Ureter (tissue), 1 donor: ENCODE measurements around the gene C19orf73. TPM values are rescaled to one million over a fixed set of nuclear protein-coding genes. Genes with fewer than 3 reads are reported as not detected.

Experiments used
- total RNA-seq: library from RNA; stranded (reverse); gene quantifications from one replicate; pipeline ENCODE4 v1.2.4, GENCODE V29; 2023
- donor health status: DM: yes; HTN: yes; CAD: no.

Gene C19orf73
- total RNA-seq, 1 donor from 2014 or later = 2.4 TPM

Other genes starting within 250 kb of the C19orf73 start
- 56.2 TPM for gene PPP1R15A, start 246.7 kb downstream of the C19orf73 start, total RNA-seq
- gene TULP2, start 220.4 kb downstream of the C19orf73 start, total RNA-seq = not detected
- gene NUCB1, start 218.8 kb downstream of the C19orf73 start, total RNA-seq = 232 TPM
- gene DHDH, start 185.4 kb downstream of the C19orf73 start, total RNA-seq = not detected
- 79.9 TPM for gene BAX, start 164.3 kb downstream of the C19orf73 start, total RNA-seq
- 1,526 TPM for gene FTL, start 153.8 kb downstream of the C19orf73 start, total RNA-seq
- 73.8 TPM for gene GYS1, start 125.8 kb downstream of the C19orf73 start, total RNA-seq
- 66.7 TPM for gene RUVBL2, start 125.3 kb downstream of the C19orf73 start, total RNA-seq
- not detected for gene LHB, start 102.1 kb downstream of the C19orf73 start, total RNA-seq
- not detected for gene CGB3, start 94.8 kb downstream of the C19orf73 start, total RNA-seq
- not detected for gene CGB2, start 87.3 kb downstream of the C19orf73 start, total RNA-seq
- not detected for gene CGB1, start 82.2 kb downstream of the C19orf73 start, total RNA-seq
- 1.1 TPM for gene CGB5, start 75.3 kb downstream of the C19orf73 start, total RNA-seq
- gene CGB8, start 70.0 kb downstream of the C19orf73 start, total RNA-seq = not detected
- gene CGB7, start 61.4 kb downstream of the C19orf73 start, total RNA-seq = 3.2 TPM
- 20.6 TPM for gene NTF4, start 54.3 kb downstream of the C19orf73 start, total RNA-seq
- gene KCNA7, start 46.4 kb downstream of the C19orf73 start, total RNA-seq = not detected
- 256 TPM for gene SNRNP70, start 33.7 kb downstream of the C19orf73 start, total RNA-seq
- gene LIN7B, start 4.8 kb downstream of the C19orf73 start, total RNA-seq = 10.4 TPM
- 9.0 TPM for gene PPFIA3, start 401 bp upstream of the C19orf73 start, total RNA-seq
- 5.1 TPM for gene HRC, start 36.3 kb upstream of the C19orf73 start, total RNA-seq
- gene TRPM4, start 38.6 kb upstream of the C19orf73 start, total RNA-seq = 110 TPM
- 2.2 TPM for gene SLC6A16, start 206.0 kb upstream of the C19orf73 start, total RNA-seq
- 11.0 TPM for gene CD37, start 216.3 kb upstream of the C19orf73 start, total RNA-seq
- gene TEAD2, start 243.3 kb upstream of the C19orf73 start, total RNA-seq = 22.9 TPM
- 0.62 TPM for gene DKKL1, start 244.7 kb upstream of the C19orf73 start, total RNA-seq